GM18517 (cell line): Measurements from ENCODE around the gene PTPRE.

Experiments
- ATAC-seq: cut with Tn5 transposase; IDR thresholded peaks from one replicate; pipeline ENCODE4 v1.9.1; 2021; ENCODE audit warnings: mild to moderate bottlenecking, moderate library complexity; ENCODE audit not compliant: unreplicated experiment

The PTPRE gene

GRCh38 chr10:127905848-127906261, 1.0 kb upstream of the PTPRE start:
- ATAC-seq, result no peak

DNA sequence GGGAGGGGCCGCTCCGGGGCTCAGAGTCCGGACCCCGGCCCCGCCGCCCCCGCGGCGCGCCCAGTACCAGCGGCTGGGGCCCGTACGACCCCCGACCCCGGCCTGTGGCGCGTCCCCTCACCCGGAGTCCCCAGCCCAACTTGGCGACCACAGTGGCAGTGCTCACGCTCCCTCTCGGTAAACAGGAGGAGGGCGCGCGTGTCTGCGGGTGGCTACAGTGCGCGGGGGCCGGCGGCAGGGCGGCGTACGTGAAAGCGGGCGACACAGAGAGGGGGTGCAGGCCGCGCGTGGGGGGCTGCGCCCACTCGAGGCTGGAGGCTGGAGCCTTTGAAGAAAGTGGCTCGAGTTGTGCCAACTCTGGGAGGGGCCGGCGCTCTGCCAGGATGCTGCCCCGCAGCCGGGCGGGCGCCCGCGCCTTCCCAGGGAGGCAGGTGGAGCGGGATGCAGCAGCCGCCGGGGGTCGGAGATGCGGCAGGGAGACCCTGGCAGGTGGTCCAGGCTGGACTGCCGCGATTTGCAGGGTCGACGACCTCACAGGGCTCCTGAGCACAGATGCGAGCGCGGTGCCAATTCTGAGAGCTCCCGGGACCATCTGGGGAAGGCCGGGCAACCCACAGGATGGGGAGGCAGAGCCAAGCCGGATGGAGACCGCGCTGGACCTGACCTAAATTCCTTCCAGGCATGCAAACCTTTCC, 655 bp downstream of the PTPRE start:
- no peak for ATAC-seq

DNA sequence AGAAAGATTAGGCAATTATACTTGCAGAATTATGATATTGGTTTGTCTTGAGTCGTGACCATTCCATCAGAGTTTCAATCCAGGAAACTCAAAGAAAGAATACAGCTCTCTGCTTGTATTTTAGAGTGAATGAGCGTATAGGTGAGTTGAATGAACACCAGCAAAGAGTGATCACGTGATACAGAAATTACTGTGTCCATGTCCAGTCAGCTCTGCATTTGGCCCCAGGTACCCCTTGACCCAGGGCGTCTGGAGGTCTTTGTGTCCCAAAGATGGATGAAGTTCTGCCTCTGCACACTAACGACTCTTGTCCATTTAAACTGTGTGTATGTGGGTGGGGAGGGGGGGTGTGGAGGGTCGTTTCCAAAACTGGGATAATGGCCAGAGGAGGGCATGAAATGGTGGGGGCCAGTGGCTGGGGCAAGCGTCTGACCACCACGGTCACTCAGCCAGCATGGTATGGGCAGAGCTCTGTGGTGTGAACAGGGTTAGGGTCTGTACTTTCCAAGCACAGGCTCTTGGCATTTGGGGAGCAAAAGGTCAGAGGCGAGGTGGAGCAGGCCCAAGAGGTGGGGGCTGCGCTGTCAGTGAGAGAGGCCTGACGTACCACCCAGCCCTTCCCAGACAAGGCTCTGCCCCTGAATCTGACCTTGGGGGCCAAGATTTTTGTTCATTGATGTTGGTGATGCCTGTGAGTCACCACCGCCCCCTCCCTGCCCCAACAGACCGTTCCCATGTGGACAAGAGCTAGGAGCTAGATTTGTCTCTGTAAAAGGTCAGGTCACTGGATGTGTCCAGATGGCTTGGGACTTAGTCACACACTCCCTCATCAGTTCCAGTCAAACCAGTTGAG, 1.4 kb downstream of the PTPRE start:
- ATAC-seq, result no peak

- no peak for ATAC-seq
Observed at GRCh38 chr10:127908959-127909267, 2.0 kb downstream of the PTPRE start.

GRCh38 chr10:127909716-127910463, 3.0 kb downstream of the PTPRE start:
- no peak for ATAC-seq

GRCh38 chr10:127910464-127910770, 3.5 kb downstream of the PTPRE start:
- no peak for ATAC-seq

- ATAC-seq, result no peak
Observed at GRCh38 chr10:127911218-127911866, 4.4 kb downstream of the PTPRE start.

- ATAC-seq, result no peak
Observed at GRCh38 chr10:127911867-127912257, 5.0 kb downstream of the PTPRE start.

- ATAC-seq, result no peak
Observed at GRCh38 chr10:127912607-127913367, 5.9 kb downstream of the PTPRE start.

- ATAC-seq, result no peak
Observed at GRCh38 chr10:127913368-127913759, 6.5 kb downstream of the PTPRE start.

GRCh38 chr10:127915324-127915723, 8.4 kb downstream of the PTPRE start:
- no peak for ATAC-seq

GRCh38 chr10:127916826-127917225, 9.9 kb downstream of the PTPRE start:
- ATAC-seq, result no peak

DNA sequence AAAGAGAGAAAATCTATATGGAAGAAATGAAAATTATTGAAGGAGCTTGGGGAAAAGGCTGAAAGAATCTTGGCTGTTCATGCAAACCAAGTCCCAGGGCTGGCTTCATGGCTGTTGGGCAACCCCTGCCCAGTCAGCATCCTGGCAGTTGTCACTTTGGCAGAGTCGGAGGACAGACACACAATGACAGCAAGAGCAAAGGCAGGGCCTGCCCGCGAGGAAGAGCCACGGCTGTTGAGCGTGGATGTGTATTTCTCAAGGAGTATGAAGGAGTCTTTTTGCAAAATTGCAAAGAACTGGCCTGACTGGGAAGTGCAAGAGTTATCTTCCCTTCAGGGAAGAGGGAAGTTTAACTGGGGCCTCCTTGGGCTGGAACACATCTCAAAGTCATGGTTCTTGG, 11.7 kb downstream of the PTPRE start:
- no peak for ATAC-seq

GRCh38 chr10:127919418-127920271, 12.7 kb downstream of the PTPRE start:
- no peak for ATAC-seq

DNA sequence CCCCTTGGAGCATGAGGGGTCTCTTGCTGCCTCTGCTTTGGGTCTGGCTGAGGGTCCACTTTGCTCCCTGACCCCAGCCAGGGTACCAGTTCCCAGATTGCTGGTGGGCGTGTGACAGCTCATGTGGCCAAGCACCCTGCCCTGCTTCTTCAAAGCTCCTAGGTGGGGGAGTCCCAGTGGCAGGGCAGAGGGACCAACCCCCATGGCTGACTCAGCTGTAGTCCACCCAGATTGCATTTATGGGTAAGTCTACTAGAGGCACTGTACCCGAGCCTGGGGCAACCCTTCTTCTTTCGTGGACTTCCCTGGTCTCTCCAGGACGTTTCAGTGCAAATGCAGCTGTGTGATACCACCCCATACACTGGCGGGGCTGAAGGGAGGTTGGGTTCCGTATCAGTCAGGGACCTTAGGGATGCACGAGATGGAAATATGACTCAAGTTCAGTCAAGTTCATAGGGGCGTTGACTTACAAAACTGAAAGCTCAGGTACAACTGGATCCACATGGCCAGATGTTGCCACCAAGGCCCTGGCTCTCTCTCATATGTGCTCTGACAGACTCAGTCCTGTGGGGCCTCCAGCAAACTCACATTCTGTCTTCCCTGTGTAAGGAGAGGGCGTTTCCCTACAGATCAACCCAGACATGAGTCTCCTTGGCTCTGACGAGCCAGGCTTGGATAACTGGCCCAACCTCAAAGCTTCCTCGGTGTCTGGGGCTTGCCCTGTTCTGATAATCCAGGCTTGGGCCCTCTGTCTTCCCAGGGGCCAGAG, 13.6 kb downstream of the PTPRE start:
- ATAC-seq, result no peak

DNA sequence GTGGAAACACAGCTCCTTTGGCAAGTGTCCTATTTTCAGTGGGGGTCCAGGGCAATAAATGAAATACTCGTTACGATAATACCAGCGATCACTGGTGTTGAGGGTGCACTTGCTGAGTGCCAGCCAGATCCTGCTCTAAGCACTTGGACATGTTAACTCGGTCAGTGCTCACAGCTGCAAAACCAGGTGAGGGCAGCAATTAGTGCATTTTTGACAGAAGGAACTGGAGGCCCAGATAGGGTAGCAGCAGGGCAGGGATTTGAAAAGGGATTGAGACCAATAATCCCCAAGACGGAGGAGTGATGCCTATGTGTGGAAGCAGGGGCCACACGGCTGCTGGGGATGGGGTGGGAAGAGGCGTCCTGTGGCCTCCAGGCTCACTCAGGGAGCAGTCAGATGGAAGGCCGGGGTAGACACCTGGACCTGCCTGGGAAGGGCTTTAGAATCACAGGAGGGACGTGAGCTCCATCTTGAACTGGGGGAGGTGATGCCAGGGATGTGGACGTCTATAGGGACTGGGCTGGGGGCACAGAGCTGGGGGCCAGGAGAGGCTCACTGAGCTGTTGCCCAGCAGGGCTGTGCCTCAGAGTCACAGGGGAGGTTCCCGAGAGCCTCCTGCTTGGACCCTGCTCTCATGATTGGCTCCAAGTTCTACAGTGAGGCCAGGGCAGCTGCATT, 14.3 kb downstream of the PTPRE start:
- no peak for ATAC-seq

DNA sequence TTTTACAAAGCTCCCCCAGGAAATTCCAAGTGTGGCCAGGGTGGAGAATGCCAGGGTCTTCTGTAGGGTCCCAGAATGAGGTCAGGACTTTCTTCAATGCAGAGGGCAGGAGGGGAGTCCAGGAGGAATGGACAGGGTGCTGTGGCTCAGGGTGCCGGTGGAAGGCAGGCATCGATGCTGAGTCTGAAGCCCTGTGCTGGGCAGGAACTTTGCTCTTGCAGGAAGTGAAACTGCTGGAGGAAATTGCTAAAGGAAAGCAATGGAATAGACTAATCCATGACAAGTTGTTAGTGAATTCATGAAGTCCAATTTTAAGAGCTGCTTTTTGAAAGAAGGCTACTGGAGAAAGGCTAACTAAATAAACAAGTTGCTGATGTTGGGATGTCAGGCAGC, 14.8 kb downstream of the PTPRE start:
- no peak for ATAC-seq

DNA sequence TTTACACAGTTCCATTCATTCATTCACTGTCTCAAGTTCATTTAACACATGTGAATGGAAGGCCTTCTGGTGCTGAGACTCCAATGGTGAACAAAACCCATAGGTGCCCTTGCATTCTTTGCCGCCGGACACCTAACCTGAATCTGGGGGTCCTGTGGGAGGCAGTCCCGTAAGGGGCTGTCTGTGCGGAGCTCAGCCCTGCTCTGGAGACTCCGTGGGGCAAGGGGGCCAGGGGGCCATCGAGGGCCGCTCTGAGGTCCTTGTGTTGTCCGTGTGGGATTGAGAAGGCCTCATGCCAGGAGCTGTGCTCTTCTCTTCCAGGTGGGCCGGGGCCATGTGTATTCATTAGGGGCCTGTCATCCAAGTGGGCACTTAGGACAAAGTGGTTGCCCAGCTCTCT, 15.3 kb downstream of the PTPRE start:
- no peak for ATAC-seq
